Memory B cell (primary cell): ENCODE data around the gene OSCAR.

Experiments
- ATAC-seq: fragments of 150-1000 bp; cut with Tn5 transposase; 2 replicates; pipeline ENCODE4 v1.10.0; 2021; ENCODE audit warnings: low read depth, mild to moderate bottlenecking, moderate library complexity
- DNase-seq, 2 donors: peaks; one replicate each; pipeline ENCODE4 v3.0.0; 2022; ENCODE audit warnings: low spot score in 2 of 2
- H3K27ac Mint-ChIP-seq: one replicate; pipeline ENCODE4 v1.8.0; 2022; ENCODE audit warnings: mild to moderate bottlenecking, moderate library complexity, mixed read lengths
- H3K27me3 Mint-ChIP-seq: one replicate; pipeline ENCODE4 v1.8.0; 2022; ENCODE audit warnings: mixed read lengths
- H3K36me3 Mint-ChIP-seq: one replicate; pipeline ENCODE4 v1.8.0; 2022; ENCODE audit warnings: mild to moderate bottlenecking, mixed read lengths
- H3K4me1 Mint-ChIP-seq: one replicate; pipeline ENCODE4 v1.8.0; 2022; ENCODE audit warnings: mixed read lengths
- H3K4me3 Mint-ChIP-seq: one replicate; pipeline ENCODE4 v1.8.0; 2022; ENCODE audit warnings: mild to moderate bottlenecking, moderate library complexity, mixed read lengths
- H3K9me3 Mint-ChIP-seq: one replicate; pipeline ENCODE4 v1.8.0; 2022; ENCODE audit warnings: mixed read lengths

The OSCAR gene

DNA sequence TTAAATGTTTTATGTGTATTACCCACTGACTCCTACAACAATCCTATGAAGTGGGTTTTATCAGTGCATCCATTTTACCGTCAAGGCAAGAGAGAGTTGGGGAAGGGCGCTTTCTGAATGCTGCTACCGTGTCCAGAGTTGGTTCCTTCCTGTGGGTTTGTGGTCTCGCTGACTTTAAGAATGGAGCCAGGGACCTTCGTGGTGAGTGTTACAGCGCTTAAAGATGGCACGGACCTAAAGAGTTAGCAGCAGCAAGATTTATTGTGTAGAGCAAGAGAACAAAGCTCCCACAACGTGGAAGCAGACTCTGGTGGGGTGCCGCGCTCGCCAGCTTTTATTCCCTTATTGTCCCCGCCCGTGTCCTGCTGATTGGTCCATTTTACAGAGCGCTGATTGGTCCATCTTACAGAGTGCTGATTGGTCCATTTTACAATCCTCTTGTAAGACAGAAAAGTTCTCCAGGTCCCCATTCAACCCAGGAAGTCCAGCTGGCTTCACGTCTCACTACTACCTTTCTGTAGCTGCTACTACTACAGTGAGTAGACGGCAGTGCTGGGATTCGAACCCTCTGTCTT is 6.1 kb downstream of the OSCAR start:
- peaks cover 9% of the 10 kb centered on the region for H3K4me1 Mint-ChIP-seq
- peaks cover 5% of the 10 kb centered on the region for H3K36me3 Mint-ChIP-seq
- ATAC-seq (no peak), DNase-seq (no peak)
- peaks cover 3% of the 10 kb centered on the region for H3K9me3 Mint-ChIP-seq
- no peak overlapping the region for H3K27ac Mint-ChIP-seq
- no peak overlapping the region for H3K4me3 Mint-ChIP-seq
- peaks cover 14% of the 10 kb centered on the region for H3K27me3 Mint-ChIP-seq

DNA sequence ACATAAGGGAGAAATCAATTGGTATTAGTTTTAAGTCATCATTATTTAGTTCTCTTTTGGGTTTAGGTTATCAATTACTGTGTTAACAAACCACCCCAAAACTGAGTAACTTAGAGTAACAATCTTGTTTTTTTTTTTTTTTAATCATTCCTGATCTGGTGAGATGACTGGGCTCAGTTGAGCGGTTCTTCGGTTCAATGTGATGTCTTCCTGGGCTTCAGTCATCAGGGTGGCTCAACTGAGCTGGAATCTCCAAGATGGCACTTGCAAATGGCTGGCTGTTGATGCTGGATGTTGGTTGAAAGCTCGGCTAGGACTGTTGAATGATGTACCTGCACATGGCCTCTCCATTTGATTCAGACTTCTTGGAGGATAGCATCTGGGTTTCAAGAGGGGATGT is 16.2 kb downstream of the OSCAR start:
- ATAC-seq: no peak
- no peak for DNase-seq
- H3K27me3 Mint-ChIP-seq: peaks cover 6% of the 10 kb centered on the region
- peaks cover 3% of the 10 kb centered on the region for H3K36me3 Mint-ChIP-seq
- H3K27ac Mint-ChIP-seq: no peak overlapping the region
- H3K4me1 Mint-ChIP-seq: no peaks in the 10 kb centered on the region
- peaks cover 5% of the 10 kb centered on the region for H3K9me3 Mint-ChIP-seq
- no peak overlapping the region for H3K4me3 Mint-ChIP-seq

DNA sequence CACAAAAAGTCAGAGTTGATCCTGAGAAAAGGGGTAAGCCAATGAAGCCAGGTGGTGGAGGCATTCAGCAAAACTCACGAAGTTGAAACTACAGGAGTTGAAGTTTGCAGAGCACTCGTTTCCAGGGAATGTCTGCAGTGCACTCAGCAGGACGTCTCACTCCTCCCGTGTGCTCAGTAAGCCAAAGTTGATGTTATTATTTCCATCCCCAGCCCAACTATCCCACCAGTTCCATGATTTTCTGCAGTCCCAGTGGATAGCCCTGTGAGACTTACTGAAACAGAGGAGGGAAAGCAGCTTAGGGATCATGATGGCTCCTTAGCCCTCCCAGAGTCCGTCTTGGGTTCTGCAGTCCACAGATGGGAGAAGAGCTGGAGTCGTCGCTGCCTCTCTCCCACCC is 19.6 kb downstream of the OSCAR start, which contains the start of gene TARM1:
TARM1 (minus strand) TSS at position 334 of the 400 bp plus-strand sequence; CDS start at position 309, 25 bp downstream.
- H3K4me3 Mint-ChIP-seq: no peak within 1 kb of the TSS
- H3K27ac Mint-ChIP-seq: no peak within 1 kb of the TSS
- peaks cover 3% of the 10 kb centered on the region for H3K36me3 Mint-ChIP-seq
- H3K9me3 Mint-ChIP-seq: peaks cover 7% of the 10 kb centered on the region
- H3K4me1 Mint-ChIP-seq: no peaks in the 10 kb centered on the region
- ATAC-seq (no peak), DNase-seq (no peak)
- H3K27me3 Mint-ChIP-seq: peaks cover 2% of the 10 kb centered on the region

DNA sequence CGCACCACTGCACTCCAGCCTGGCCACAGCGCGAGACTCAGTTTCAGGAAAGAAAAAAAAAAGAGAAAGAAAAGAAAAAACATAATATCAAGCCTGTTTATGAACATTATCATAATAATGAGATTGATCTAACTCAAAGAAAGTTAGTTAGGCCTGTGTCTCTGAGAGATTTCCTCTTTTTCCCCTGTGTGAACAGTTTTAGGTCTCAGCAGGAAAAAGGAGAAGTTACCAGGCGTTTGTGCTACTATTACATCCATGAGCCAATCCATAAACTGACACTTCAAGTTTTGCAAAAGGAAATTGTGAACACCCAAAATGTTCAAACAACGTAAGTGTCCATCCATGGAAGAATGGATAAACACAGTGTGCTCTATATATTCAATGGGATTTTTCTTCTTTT is 23.3 kb downstream of the OSCAR start:
- peaks cover 5% of the 10 kb centered on the region for H3K27me3 Mint-ChIP-seq
- no peak for DNase-seq
- H3K4me1 Mint-ChIP-seq: no peaks in the 10 kb centered on the region

DNA sequence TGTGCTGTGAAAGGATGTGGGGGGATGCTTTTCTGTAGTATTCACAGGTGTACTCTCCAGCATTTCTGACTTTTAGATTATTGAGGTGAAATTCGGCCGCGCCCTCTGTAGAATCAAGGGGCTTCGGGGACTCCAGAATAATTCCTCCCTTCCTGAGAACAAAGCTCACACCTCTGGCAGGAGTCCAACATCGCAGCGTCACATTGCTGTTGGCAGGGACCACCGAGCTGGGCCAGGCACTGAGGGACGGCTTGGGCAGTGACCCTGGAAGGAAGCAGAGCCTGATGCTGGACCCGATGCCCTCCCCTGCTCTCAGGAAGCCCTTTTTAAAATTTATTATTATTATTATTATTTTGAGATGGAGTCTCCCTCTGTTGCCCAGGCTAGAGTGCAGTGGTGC is 25.8 kb downstream of the OSCAR start:
- H3K27ac Mint-ChIP-seq: no peak overlapping the region
- H3K9me3 Mint-ChIP-seq: peaks cover 8% of the 10 kb centered on the region
- H3K4me1 Mint-ChIP-seq: no peaks in the 10 kb centered on the region
- H3K36me3 Mint-ChIP-seq: peaks cover 3% of the 10 kb centered on the region
- H3K27me3 Mint-ChIP-seq: peaks cover 5% of the 10 kb centered on the region
- ATAC-seq: no peak
- DNase-seq: no peak
- no peak overlapping the region for H3K4me3 Mint-ChIP-seq

More for the DNA sequence above, 23.3 kb downstream of the OSCAR start:
- ATAC-seq: no peak
- peaks cover 3% of the 10 kb centered on the region for H3K36me3 Mint-ChIP-seq
- peaks cover 7% of the 10 kb centered on the region for H3K9me3 Mint-ChIP-seq
- H3K27ac Mint-ChIP-seq: no peak overlapping the region
- H3K4me3 Mint-ChIP-seq: no peak overlapping the region

DNA sequence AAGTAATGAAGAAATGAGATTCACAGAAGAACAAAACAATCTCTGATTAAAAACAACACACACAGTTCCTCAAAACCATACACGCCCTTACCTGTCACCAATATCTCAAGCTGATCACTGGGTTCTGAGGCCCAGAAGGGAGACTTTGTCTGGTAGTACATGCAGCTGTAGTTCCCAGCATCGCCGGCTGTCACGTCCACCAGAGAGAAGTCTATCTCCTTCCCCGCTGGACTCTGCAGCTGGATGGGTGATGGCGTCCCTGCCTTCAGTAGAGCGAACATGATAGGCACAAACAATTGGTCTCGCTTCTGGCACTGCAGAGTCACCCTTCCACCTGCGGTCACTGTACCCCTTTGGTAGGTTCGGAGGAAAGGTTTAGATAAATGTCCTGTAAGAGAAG is 26.8 kb downstream of the OSCAR start:
- no peak for DNase-seq
- H3K4me1 Mint-ChIP-seq: no peaks in the 10 kb centered on the region
- peaks cover 13% of the 10 kb centered on the region for H3K9me3 Mint-ChIP-seq
- H3K27ac Mint-ChIP-seq: no peak overlapping the region
- H3K27me3 Mint-ChIP-seq: peaks cover 5% of the 10 kb centered on the region
- no peak overlapping the region for H3K4me3 Mint-ChIP-seq
- ATAC-seq: no peak
- H3K36me3 Mint-ChIP-seq: peaks cover 1% of the 10 kb centered on the region

DNA sequence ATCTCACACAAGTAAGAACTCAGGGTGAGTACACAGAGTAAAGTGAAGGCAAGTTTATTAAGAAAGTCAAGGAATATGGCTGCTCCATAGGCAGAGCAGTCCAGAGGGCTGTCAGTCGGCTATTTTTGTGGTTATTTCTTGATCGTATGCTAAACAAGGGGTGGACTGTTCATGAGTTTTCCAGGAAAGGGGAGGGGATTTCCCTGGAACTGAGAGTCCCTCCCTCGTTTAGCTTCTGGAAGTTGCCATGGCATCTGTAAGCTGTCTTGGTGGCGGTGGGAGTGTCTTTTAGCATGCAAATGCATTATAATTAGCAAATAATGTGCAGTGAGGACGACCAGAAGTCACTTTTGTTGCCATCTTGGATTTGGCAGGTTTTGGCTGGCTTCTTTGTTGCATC is 31.1 kb downstream of the OSCAR start:
- H3K9me3 Mint-ChIP-seq: peaks cover 17% of the 10 kb centered on the region
- peaks cover 5% of the 10 kb centered on the region for H3K36me3 Mint-ChIP-seq
- no peak overlapping the region for H3K27ac Mint-ChIP-seq
- no peak overlapping the region for H3K4me3 Mint-ChIP-seq
- peaks cover 2% of the 10 kb centered on the region for H3K4me1 Mint-ChIP-seq
- ATAC-seq (no peak), DNase-seq (no peak)
- peaks cover 4% of the 10 kb centered on the region for H3K27me3 Mint-ChIP-seq

DNA sequence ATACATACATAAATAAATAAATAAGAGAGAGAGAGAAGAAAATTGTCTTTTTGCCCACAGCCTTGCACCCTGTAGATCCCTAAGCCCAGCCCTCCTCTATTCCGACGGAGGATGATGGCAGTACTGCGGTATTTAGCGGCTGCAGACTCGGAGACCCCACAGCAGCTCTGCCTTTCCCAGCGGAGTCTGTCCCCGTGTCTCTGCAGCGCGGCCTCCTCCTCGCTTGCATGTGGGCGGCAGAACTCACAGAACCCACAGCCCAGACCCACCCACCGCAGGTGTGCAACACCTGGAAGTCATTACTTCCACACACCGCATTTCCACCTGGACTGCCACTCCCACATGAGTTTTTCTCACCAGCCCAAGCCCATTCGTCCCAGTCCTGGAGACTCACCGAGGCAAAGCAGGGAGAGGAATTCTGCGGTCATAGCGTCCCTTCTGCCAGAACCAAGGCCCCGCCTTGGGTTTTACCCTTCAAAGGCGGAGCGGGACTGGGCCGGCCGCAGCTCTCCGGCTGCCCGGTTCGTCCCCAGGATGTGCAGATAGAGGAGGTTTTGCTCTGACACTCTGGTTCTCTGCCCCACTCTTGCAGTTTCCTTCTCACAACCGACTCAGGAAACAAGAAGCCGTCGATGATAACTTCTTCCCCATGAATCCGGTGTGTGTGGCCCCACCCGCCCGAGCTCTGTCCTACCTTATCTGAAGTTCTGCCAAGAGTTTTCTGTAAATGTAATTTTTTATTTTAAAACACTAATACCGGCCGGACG is 37.1 kb downstream of the OSCAR start, which contains the start of gene VSTM1:
VSTM1 (minus strand) TSS at position 548 of the 767 bp plus-strand sequence; CDS start at position 428, 120 bp downstream.
- Mint-ChIP-seq H3K9me3 (peaks cover 8% of the 10 kb centered on the region), H3K4me1 (peaks cover 2% of the 10 kb centered on the region), H3K36me3 (peaks cover 4% of the 10 kb centered on the region), H3K27ac (no peak within 1 kb of the TSS), H3K27me3 (peaks cover 7% of the 10 kb centered on the region), H3K4me3 (no peak within 1 kb of the TSS)
- no peak for DNase-seq
- ATAC-seq: no peak

DNA sequence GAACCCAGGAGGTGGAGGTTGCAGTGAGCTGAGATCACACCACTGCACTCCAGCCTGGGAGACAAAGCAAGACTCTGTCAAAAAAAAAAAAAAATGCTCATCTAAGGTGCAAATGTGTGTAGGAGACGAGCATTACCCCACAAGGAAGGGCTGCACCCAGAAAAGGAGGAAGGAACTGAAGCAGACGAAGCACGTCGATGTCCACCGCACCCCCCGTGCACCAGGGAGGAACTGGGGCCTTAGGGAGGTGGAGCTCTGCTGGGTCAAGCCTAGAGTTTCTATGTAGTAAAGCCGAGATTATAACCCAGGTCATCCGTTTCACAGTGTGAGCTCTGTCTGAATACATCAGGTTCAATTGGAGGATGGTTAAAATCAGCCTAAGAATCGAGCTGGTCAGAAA is 38.0 kb downstream of the OSCAR start:
- no peak overlapping the region for H3K27ac Mint-ChIP-seq
- peaks cover 4% of the 10 kb centered on the region for H3K36me3 Mint-ChIP-seq
- no peak overlapping the region for H3K4me3 Mint-ChIP-seq
- peaks cover 8% of the 10 kb centered on the region for H3K9me3 Mint-ChIP-seq
- DNase-seq: no peak
- peaks cover 2% of the 10 kb centered on the region for H3K4me1 Mint-ChIP-seq
- ATAC-seq: no peak
- H3K27me3 Mint-ChIP-seq: peaks cover 7% of the 10 kb centered on the region

DNA sequence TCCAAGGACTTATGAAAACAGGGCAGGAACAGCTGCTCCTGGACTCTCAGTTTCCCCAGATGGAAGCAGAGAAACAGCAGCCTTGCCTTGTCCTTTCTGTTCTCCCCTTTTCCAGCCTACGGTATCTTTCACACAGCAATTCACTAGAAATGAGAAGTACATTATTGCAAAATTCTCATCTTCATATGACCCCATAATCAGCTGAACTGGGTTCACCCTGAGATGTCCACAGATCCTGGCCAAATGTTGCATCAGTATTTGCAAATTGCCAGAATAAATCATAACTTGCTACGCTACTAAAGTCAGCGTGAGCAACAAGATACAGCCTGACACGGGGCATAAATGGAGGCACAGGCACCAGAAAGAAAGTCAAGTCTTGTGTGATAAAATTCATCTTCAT is 53.0 kb downstream of the OSCAR start:
- no peak for ATAC-seq
- no peaks in the 10 kb centered on the region for H3K36me3 Mint-ChIP-seq

DNA sequence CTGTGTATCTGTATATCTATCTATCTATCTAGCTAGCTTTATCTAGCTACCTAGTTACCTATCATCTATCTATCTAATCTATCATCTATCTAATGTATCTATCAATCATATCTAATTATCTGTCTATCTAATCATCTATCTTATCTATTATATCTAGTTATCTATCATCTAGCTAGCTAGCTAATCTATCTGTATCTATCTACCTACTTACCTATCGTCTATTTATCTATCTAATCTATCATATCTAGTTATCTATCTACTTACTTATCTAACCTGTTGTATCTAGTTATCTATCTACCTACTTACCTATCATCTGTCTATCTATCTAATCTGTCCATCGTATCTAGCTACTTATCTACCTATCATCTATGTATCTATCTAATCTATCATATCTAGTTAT is 54.8 kb downstream of the OSCAR start:
- Mint-ChIP-seq H3K36me3 (no peaks in the 10 kb centered on the region), H3K4me1 (no peaks in the 10 kb centered on the region), H3K27ac (no peak overlapping the region), H3K9me3 (peaks cover 12% of the 10 kb centered on the region), H3K27me3 (no peaks in the 10 kb centered on the region), H3K4me3 (no peak overlapping the region)
- DNase-seq (no peak), ATAC-seq (no peak)

More for the DNA sequence above, 53.0 kb downstream of the OSCAR start:
- H3K4me3 Mint-ChIP-seq: no peak overlapping the region
- DNase-seq: no peak
- H3K27me3 Mint-ChIP-seq: no peaks in the 10 kb centered on the region
- H3K4me1 Mint-ChIP-seq: no peaks in the 10 kb centered on the region
- peaks cover 11% of the 10 kb centered on the region for H3K9me3 Mint-ChIP-seq
- H3K27ac Mint-ChIP-seq: no peak overlapping the region
